ENCODE measurements around the gene OLFM2.
"Not testable (repeated sequence)": the region's sequence is repeated elsewhere in the genome, so short reads cannot be mapped to it uniquely, and the experiment has no call there.

OLFM2 gene

DNA sequence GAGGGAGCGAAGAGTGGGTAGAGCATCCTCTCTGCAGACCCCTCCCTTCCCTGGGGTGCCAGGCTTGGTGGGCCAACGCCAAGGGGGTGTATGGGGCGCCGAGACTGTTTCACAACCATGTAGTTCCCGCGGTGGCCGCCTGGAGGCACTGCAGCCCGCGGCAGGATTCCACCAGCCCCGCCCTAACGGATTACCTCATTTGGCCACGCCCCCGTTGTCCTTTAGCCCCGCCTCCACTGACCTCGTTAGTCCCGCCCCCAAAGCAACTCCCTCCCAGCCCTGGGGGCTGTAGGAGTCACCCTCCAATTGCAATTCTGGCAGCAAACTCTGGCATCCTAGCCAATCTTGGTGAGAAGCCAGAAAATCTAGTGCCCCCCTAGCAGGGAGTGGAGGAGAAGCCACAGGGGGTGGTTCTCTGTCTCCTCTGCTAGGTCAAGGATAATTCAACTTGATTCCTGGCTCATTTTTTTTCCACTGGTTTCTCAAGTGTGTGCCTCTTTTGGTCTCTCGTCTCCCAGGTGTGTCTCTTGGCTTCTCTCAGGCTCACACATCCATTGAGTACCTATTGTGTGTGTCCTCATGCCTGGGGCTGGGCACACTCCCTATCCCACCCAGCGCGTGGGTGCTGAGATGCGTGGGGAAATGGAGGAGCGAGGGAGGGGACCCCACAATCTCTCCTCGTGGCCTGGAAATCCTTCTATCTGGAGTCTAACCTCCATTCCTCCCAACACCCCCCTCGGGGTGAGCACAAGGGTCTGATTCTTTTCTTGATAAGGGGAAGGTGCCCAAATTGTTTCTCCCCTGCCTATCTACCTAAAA is 2.0 kb downstream of the OLFM2 start:
- peak overlapping the region; percentile 84; the same call in 1 of the 2 replicates for H3K9ac ChIP-seq (ENCODE audit: low read depth, low read length)
- H3K36me3 ChIP-seq (ENCODE audit: insufficient read depth, low read length) = no peaks in the 10 kb centered on the region
- H3K9me3 ChIP-seq (ENCODE audit: control insufficient read depth, insufficient read depth, low read length) = no peaks in the 10 kb centered on the region
- peaks cover 5% of the 10 kb centered on the region; the same call in 1 of the 2 replicates for H3K4me1 ChIP-seq (ENCODE audit: insufficient read depth, low read length)

DNA sequence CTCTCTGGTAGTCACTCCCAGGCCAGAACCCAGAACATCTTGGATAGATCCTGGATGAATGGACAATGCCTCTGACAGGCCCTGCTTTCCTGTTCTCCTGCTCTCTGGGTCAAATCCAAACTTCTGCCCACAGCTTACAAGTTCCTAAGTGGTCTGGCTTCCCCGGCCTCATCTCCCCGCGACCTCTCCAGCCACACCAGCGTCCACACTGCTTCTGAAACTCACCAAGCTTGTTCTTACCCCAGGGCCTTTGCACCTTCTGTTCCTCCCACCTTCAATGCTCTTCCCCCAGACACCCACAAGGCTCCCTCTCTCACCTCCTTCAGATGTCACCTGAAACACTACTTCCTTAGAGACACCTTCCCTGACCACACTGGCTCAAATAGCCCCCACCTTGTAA is 3.5 kb downstream of the OLFM2 start:
- no peaks in the 10 kb centered on the region for H3K36me3 ChIP-seq (ENCODE audit: insufficient read depth, low read length)
- H3K9me3 ChIP-seq (ENCODE audit: control insufficient read depth, insufficient read depth, low read length) = no peaks in the 10 kb centered on the region
- H3K9ac ChIP-seq (ENCODE audit: low read depth, low read length) = no peak overlapping the region
- peaks cover 5% of the 10 kb centered on the region; the same call in 1 of the 2 replicates for H3K4me1 ChIP-seq (ENCODE audit: insufficient read depth, low read length)

DNA sequence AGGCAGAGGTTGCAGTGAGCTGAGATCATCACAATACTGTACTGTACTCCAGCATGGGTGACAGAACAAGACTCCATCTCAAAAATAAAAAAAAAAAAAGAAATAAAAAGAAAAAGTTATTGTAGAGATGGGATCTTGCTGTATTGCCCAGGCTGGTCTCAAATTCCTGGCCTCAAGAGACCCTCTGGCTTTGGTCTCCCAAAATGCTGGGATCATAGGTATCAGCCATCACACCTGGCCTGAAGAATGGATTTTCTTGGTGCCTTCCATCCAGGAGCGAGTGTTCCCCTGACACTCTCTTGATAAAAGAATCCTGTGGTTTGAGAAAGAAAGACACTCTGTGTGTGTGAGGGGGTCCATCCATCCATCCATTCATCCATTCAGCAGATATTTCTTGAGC is 4.7 kb downstream of the OLFM2 start:
- Histone ChIP-seq H3K9ac (ENCODE audit: low read depth, low read length) (no peak overlapping the region), H3K4me1 (ENCODE audit: insufficient read depth, low read length) (peaks cover 5% of the 10 kb centered on the region; the same call in 1 of the 2 replicates), H3K36me3 (ENCODE audit: insufficient read depth, low read length) (no peaks in the 10 kb centered on the region), H3K9me3 (ENCODE audit: control insufficient read depth, insufficient read depth, low read length) (no peaks in the 10 kb centered on the region)

DNA sequence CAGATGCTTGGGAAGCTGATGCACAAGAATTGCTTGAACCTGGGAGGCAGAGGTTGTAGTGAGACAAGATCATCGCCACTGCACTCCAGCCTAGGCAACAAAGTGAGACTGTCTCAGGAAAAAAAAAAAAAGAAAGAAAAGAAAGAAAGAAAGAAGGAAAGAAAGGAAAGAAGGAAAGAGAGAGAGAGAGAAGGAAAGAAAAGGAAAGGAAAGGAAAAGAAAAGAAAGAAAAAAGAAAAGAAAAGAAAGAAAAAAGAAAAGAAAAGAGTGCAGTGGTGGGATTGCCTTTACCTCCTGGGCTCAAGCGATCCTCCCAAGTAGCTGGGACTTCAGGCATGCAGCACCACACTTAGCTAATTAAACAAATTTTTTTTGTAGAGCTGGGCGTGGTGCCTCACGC is 12.9 kb downstream of the OLFM2 start:
- H3K36me3 ChIP-seq (ENCODE audit: insufficient read depth, low read length) = no peaks in the 10 kb centered on the region
- H3K9ac ChIP-seq (ENCODE audit: low read depth, low read length) = no peak overlapping the region
- no peaks in the 10 kb centered on the region for H3K9me3 ChIP-seq (ENCODE audit: control insufficient read depth, insufficient read depth, low read length)
- H3K4me1 ChIP-seq (ENCODE audit: insufficient read depth, low read length) = no peaks in the 10 kb centered on the region

GRCh38 chr19:9922782-9923379 is 13.4 kb downstream of the OLFM2 start:
- H3K36me3 ChIP-seq (ENCODE audit: insufficient read depth, low read length); H3K9ac ChIP-seq (ENCODE audit: low read depth, low read length); H3K9me3 ChIP-seq (ENCODE audit: control insufficient read depth, insufficient read depth, low read length); H3K4me1 ChIP-seq (ENCODE audit: insufficient read depth, low read length): not testable (repeated sequence)

DNA sequence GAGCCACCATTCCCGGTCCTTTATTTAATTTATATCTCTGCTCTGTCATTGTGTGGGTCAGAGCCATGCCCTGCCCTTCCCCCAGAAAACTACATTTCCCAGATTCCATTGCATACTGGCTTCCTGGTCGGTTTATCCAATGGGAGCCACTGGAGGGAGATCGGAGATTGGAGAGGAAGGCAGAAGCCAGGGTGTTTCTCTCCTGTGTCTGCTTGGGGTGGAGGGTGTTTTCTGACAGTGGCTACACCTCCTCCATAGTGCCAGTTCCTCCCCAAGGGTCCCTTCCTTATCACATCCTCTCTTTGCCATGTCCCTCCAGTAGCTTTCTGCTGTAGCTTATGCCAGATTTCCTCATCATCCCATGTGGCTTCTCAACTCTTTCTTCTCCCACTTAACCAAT is 19.0 kb downstream of the OLFM2 start:
- H3K9me3 ChIP-seq (ENCODE audit: control insufficient read depth, insufficient read depth, low read length) = no peaks in the 10 kb centered on the region
- H3K9ac ChIP-seq (ENCODE audit: low read depth, low read length) = no peak overlapping the region
- H3K36me3 ChIP-seq (ENCODE audit: insufficient read depth, low read length) = no peaks in the 10 kb centered on the region
- 0 out of 2 replicates have a peak, but pooled peaks cover 7% of the 10 kb centered on the region for H3K4me1 ChIP-seq (ENCODE audit: insufficient read depth, low read length)

DNA sequence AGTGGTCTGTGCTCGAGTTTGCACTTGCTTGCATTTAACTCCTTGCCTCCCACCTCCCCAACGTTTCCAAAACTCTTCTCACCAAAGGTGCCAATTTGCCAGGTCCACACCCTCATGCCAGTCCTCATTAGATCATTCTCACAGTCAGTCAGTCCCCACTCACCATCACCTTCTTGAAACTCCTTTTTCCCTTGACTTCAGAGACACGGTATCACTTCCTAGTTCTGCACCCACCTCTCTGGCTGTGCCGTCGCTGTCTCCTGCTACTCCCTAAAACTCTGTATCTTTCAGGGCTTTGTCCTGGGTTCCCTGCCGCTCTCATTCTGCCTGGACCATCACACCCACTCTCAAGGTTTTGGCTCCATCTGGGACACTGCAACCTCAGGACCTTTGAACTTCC is 19.6 kb downstream of the OLFM2 start:
- H3K36me3 ChIP-seq (ENCODE audit: insufficient read depth, low read length) = no peaks in the 10 kb centered on the region

GRCh38 chr19:9914315-9915207 is 21.8 kb downstream of the OLFM2 start:
- Histone ChIP-seq H3K36me3 (ENCODE audit: insufficient read depth, low read length) (no peaks in the 10 kb centered on the region), H3K9me3 (ENCODE audit: control insufficient read depth, insufficient read depth, low read length) (no peaks in the 10 kb centered on the region), H3K4me1 (ENCODE audit: insufficient read depth, low read length) (0 out of 2 replicates have a peak, but pooled peaks cover 7% of the 10 kb centered on the region), H3K9ac (ENCODE audit: low read depth, low read length) (peak overlapping the region; percentile 82)

More for the DNA sequence above, 19.6 kb downstream of the OLFM2 start:
- H3K9me3 ChIP-seq (ENCODE audit: control insufficient read depth, insufficient read depth, low read length) = no peaks in the 10 kb centered on the region
- no peak overlapping the region for H3K9ac ChIP-seq (ENCODE audit: low read depth, low read length)
- H3K4me1 ChIP-seq (ENCODE audit: insufficient read depth, low read length) = 0 out of 2 replicates have a peak, but pooled peaks cover 7% of the 10 kb centered on the region

DNA sequence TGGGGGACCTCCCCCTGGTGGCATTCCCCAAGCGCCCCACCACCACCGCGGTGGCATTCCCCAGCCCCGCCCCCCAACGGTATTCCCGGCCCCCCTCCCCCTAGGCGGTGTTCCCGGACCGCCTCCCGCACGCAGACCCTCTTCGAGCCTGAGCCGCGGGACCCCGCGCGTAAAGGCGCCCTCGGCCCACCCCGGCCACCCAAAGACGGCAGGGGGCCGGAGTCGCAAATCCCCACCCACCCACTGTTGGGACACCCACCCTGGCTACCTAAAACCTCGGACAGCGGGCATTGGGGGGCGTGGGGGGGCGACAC is 22.4 kb downstream of the OLFM2 start:
- Histone ChIP-seq H3K4me1 (ENCODE audit: insufficient read depth, low read length) (0 out of 2 replicates have a peak, but pooled peaks cover 7% of the 10 kb centered on the region), H3K36me3 (ENCODE audit: insufficient read depth, low read length) (no peaks in the 10 kb centered on the region), H3K9ac (ENCODE audit: low read depth, low read length) (peak overlapping the region; percentile 82), H3K9me3 (ENCODE audit: control insufficient read depth, insufficient read depth, low read length) (no peaks in the 10 kb centered on the region)

- Histone ChIP-seq H3K4me1 (ENCODE audit: insufficient read depth, low read length) (0 out of 2 replicates have a peak, but pooled peaks cover 7% of the 10 kb centered on the region), H3K9ac (ENCODE audit: low read depth, low read length) (peak overlapping the region; percentile 57), H3K9me3 (ENCODE audit: control insufficient read depth, insufficient read depth, low read length) (no peaks in the 10 kb centered on the region), H3K36me3 (ENCODE audit: insufficient read depth, low read length) (no peaks in the 10 kb centered on the region)
Measured at GRCh38 chr19:9913237-9914000, 22.9 kb downstream of the OLFM2 start.

- Histone ChIP-seq H3K9me3 (ENCODE audit: control insufficient read depth, insufficient read depth, low read length) (no peaks in the 10 kb centered on the region), H3K36me3 (ENCODE audit: insufficient read depth, low read length) (no peaks in the 10 kb centered on the region), H3K9ac (ENCODE audit: low read depth, low read length) (peak overlapping the region; percentile 57), H3K4me1 (ENCODE audit: insufficient read depth, low read length) (0 out of 2 replicates have a peak, but pooled peaks cover 7% of the 10 kb centered on the region)
Measured at GRCh38 chr19:9912551-9913236, 23.6 kb downstream of the OLFM2 start.

- no peaks in the 10 kb centered on the region for H3K9me3 ChIP-seq (ENCODE audit: control insufficient read depth, insufficient read depth, low read length)
- no peak overlapping the region for H3K9ac ChIP-seq (ENCODE audit: low read depth, low read length)
- no peaks in the 10 kb centered on the region for H3K36me3 ChIP-seq (ENCODE audit: insufficient read depth, low read length)
- 0 out of 2 replicates have a peak, but pooled peaks cover 4% of the 10 kb centered on the region for H3K4me1 ChIP-seq (ENCODE audit: insufficient read depth, low read length)
Measured at GRCh38 chr19:9911524-9912185, 24.7 kb downstream of the OLFM2 start.

GRCh38 chr19:9910625-9911024 is 25.7 kb downstream of the OLFM2 start:
- no peak overlapping the region for H3K9ac ChIP-seq (ENCODE audit: low read depth, low read length)
- H3K4me1 ChIP-seq (ENCODE audit: insufficient read depth, low read length) = no peaks in the 10 kb centered on the region
- H3K36me3 ChIP-seq (ENCODE audit: insufficient read depth, low read length) = no peaks in the 10 kb centered on the region
- no peaks in the 10 kb centered on the region for H3K9me3 ChIP-seq (ENCODE audit: control insufficient read depth, insufficient read depth, low read length)
